ENCODE measurements around the gene CPNE8.

- TF ChIP-seq CTCF (IDR thresholded peaks at IDR 0.05), result no peak
- no peak for TF ChIP-seq POLR2AphosphoS5 (IDR thresholded peaks at IDR 0.05)
Observed at GRCh38 chr12:38949363-38949762, 44.0 kb upstream of the CPNE8 start.
